AG09309 (cell line): ENCODE measurements around the gene AFF3.
"Not testable (repeated sequence)": the region's sequence is repeated elsewhere in the genome, so short reads cannot be mapped to it uniquely, and the experiment has no call there.

Source experiments
- DNase-seq: peaks from one replicate; pipeline ENCODE4 v3.0.0-alpha.2; 2010; ENCODE audit warnings: low read depth
- H3K4me3 ChIP-seq: 2 replicates; pipeline ENCODE4 v1.5.1; 2011; ENCODE audit warnings: mild to moderate bottlenecking, low read depth, low read length, moderate library complexity; ENCODE audit not compliant: control insufficient read depth
- CTCF ChIP-seq: IDR thresholded peaks from 2 replicates; pipeline ENCODE4 v1.5.1; 2011; ENCODE audit warnings: mild to moderate bottlenecking, low read depth, low read length, inconsistent platforms; ENCODE audit not compliant: insufficient read depth, control insufficient read depth; ENCODE audit errors: missing control alignments

The AFF3 gene

DNA sequence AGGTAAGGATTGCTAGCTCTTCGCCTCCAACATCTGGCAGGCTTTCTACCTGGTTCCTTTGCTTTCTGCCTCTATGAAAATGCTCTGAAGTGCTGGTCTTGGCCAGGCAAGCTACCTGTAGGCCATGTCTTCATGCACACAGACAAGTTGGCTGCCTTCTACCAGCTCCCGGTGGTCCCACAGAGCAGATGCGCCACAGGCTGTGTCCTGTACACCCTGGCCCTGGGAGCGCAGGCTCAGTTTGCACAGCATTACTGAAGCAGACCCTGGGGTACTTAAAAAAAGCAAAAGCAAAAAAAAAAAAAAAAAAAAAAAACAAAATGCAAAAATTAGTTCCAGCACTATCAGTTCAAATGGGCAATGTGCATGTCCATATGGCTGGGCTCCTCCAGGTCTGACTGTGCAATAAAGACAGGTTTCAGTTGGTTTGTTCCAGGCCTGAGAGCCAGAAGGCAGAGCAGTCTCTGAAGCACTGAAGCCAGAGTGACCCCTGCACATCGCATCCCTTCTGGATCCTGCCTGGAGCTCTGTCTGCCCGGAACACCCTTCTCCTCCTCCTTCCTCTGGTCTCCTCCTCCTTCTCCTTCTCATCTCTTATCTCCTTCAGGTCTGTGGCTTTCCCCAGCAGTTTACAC, 364.6 kb downstream of the AFF3 start:
- TF ChIP-seq CTCF: no peak
- no peak overlapping the region for H3K4me3 ChIP-seq
- DNase-seq: no peak

DNA sequence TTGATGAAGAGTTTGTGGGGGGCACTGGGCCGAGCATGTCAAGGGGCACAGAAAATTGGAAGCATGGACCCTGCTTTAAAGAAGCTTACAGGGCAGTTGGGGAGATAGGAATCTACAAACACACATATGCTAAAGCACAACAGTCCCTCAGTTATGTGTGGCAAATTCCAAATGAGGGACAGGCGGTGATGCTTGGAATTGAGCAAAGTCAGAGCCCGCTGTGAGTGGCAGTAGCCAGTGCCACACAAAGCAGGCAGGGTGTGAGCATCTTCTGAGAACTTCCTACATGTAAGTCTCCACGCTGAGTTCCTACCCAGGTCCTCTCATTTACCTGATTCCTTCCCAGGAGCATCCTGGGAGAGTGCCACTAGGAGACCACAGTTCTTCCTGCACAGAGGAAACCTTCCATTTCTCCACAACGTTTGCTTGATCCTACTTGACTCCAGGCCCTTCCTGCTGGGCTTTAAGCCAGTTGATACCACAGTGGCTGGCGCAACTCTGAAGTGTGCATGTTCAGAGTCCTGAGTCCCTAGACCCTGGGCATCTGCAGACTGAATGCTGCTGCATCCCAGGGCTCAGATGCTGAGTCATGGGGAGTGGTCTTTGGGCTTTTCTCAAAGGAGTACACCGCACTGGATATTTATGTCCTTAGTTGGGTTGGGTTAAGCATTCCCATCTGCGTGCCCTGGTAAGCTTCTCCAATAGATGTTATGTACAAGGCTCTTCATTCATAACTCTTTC, 365.3 kb downstream of the AFF3 start:
- TF ChIP-seq CTCF: no peak
- H3K4me3 ChIP-seq: no peak overlapping the region
- DNase-seq: no peak

DNA sequence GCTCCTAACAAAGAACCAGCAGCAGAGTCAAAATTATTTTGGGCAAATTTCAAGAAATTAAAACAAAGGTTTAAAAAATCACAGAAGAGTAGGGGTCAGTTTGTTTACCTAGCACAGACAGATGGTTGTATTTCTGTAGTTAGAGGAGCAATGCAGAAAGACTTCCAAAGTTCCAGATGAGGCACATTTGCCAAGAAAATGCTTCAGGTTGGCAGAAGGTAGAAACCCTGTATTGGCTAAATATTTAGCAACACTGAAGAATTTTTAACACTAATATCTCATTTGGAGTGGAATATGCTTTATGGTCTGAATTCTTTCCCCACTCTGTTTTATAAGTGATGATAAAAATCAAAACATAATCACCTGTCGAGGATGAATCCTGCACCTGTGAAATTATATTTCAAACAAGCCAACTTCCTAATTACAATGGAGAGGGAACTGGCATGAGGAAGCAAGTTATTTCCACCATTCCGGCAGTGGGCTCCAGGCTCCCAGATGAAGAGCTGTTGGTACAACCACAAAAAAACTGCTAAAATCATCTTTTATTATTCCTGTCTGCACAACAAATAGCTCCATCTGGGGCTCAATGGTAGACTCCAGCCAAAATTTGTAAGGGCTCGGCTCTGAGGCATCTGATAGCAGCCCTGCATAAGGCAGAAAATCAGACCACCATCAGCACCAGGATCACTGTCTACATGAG, 366.0 kb downstream of the AFF3 start:
- H3K4me3 ChIP-seq: no peak overlapping the region
- no peak for DNase-seq
- no peak for TF ChIP-seq CTCF

DNA sequence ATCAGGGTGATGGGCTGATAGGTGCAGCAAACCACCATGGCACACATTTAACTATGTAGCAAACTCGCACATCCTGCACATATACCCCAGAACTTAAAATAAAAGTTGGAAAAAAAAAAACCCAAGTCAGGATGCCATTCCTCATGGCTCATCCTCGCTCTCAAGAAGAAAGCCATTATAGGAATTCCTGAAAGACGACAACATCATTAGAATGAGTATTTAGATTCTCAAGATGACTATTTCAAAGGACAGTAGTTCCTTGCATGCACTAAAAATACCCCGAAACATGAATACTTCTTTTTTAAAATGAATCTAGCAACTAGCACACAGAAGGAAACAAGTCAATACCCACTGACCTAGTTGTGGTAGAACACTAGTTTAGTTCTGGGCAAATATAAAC, 366.8 kb downstream of the AFF3 start:
- H3K4me3 ChIP-seq: no peak overlapping the region
- TF ChIP-seq CTCF: no peak
- no peak for DNase-seq

- not testable (repeated sequence) for DNase-seq, H3K4me3 ChIP-seq
Observed at GRCh38 chr2:99773642-99774041, 368.7 kb downstream of the AFF3 start.

DNA sequence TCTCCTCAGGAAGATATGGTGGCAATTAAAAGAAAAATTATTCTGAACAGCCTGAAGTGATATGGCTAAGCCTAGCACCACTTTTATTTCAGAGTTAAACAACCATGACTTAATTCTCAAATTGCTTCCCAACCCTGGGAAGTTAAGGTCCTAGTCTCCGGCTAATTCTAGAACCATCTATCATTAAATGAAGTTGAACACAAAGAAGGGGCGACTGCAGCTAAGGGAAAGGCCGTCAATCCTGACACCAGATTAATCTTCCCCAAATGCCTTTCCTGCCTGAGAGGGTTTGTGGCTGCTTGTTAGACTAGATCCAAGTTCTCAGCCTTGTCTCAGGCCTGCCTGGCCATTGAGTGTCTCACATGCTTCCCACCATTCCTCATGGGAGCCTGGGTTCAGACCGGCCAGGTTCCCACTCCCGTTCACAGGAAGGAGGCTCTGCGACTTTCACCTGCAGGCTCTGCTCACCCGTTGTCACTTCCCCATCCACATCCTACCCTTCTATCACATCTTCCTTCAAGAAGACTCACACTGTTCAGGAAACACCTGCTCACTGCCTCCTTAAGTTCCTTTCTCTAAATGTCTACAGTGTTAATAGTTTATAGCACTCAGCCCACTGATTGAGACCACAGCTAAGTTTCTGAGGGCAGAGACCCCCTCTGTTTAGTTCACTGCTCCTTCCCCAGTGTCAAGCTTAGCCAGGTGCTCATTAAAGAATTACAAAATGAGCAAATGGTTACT, 369.6 kb downstream of the AFF3 start:
- no peak overlapping the region for H3K4me3 ChIP-seq
- TF ChIP-seq CTCF: no peak
- DNase-seq: no peak
